HG03521 (cell line): ENCODE data around the gene ROCK2.

Experiments used
- ATAC-seq: cut with Tn5 transposase; IDR thresholded peaks from one replicate; pipeline ENCODE4 v1.9.1; 2021; ENCODE audit warnings: mild to moderate bottlenecking, moderate library complexity; ENCODE audit not compliant: unreplicated experiment

Gene ROCK2

DNA sequence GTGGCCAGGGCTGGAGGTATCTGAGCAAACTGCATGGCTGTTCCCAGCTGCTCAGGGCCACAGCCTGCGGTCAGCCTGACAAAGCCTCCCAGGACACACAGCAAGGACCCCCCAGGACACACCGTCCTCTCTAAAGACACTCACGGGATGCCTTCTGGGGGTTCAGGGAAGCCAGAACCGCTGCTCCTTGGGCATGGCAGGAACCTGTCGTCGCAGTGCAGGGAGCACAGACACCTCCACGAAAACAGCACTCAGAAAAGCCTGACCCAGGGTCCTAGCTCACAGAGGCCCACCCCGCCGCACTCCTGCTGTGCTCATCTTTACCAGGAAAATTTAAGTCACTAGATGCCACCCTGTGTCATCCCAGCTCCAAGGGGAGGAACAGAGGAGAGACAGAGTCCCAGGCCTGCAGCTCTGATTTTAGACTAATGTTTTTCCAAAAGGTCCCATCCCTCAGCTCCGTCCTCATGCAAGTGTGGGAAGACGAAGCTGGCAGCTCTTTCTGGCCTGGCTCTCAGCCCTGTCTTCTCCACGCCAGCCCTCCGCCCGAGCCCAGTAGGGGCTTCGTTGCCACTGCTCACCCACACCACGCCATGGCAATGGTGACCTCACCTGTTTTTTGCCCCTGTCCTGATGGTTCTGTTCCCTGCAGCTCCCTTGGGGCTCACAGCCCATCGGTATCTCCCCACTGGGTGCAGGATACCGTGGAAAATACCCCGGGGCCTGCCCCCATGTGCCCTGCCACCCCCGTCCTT lies 213.1 kb downstream of the ROCK2 start:
- ATAC-seq, result no peak
